ENCODE data around the gene DPH6.

GRCh38 chr15:35321926-35322325, 224.0 kb downstream of the DPH6 start:
- TF ChIP-seq EZH2 (IDR thresholded peaks at IDR 0.05; ENCODE audit: insufficient read depth, poor library complexity, severe bottlenecking) (no peak), EZH2phosphoT487 (IDR thresholded peaks at IDR 0.05; ENCODE audit: insufficient read depth, low read depth) (no peak)
